A549 treated with Hydrocortisone at 1 μM for 4 hours (cell line): Measurements from ENCODE around the gene DNAAF3. TPM values are rescaled to one million over a fixed set of nuclear protein-coding genes. Genes with fewer than 3 reads are reported as not detected.

Experiments
- total RNA-seq: library from RNA; stranded (reverse); fragments of 200-300 nt; extraction: Qiagen RNA extraction; gene quantifications from 5 replicates; pipeline ENCODE4 v1.2.3, GENCODE V29; 2022

DNAAF3 gene
- 5.2 to 6.4 TPM (median 5.6 TPM) in 5 replicates for total RNA-seq

DNA sequence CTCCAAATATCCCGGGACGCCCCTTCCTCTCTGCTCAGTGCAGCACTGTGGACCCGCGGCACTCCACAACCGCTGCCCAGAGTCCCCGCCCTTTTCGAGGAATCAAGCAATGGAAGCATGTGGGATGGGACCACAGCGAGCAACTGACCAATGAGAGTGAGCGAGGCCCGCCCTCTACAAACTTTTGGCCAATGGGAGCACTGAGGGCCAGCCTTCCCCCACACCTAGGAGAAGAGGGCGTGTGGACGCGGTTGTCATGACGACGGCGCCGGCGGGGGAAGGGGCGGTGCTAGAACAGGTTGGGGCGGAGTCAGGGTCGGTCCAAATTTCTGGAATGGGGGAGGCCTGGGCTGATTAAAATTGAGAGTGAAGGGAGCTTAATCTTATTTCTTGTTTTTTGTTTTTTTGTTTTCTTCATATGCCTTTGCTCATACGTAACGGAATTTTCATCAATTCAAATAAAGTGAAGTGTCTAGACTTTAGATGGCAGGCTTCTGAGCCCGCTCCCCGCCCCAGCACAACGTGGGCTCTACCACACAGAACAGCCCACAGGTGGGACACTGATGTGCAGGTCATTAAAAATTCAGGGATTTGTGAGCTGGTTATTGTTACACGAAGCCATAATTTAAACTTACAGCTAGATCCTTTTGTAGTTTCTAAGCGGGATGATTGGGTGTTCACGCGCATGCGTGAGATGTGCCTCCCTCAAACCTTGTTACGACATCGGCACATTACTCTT, at the start of gene DNAAF3:
Gene DNAAF3 (minus strand): TSS at position 84 of the 739 bp plus-strand sequence. CDS start 200 bp downstream, outside the sequence.

DNA sequence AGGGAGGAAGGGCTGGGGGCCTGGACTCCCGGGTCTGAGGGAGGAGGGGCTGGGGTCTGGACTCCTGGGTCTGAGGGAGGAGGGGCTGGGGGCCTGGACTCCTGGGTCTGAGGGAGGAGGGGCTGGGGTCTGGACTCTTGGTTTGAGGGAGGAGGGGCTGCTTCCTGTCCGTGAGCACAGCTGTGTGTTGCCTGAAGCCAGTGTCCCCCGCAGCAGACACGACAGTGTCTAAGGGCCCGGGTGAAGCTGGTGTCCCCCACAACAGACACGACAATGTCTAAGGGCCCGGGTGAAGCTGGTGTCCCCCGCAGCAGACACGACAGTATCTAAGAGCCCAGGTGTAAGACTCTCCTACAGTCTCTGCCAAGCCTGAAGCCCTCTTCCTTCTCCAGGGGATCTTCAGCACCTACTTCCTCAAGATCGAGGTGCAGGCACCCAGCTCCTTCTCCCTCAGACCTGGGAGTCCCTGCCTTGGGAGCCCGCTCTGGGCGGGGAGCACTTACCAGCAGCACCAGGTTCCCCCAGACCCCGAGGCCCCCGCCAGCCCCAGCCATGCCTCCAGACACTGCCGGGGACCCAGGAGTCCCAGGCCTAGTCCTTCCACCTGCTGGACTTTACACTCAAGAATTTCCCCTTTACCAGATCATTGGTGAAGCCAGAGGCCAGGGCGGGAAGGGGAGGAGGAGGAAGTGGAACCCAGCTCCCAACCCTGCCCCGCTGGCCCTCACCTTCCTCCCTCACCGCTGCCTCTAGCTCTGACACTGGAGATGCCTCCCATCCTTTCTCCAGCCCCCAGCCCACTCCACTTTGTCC, 42.7 kb upstream of the DNAAF3 start, which contains the start of gene PTPRH:
Gene PTPRH (minus strand): TSS at position 622 of the 813 bp plus-strand sequence. CDS start 68 bp downstream, at position 554.

DNA sequence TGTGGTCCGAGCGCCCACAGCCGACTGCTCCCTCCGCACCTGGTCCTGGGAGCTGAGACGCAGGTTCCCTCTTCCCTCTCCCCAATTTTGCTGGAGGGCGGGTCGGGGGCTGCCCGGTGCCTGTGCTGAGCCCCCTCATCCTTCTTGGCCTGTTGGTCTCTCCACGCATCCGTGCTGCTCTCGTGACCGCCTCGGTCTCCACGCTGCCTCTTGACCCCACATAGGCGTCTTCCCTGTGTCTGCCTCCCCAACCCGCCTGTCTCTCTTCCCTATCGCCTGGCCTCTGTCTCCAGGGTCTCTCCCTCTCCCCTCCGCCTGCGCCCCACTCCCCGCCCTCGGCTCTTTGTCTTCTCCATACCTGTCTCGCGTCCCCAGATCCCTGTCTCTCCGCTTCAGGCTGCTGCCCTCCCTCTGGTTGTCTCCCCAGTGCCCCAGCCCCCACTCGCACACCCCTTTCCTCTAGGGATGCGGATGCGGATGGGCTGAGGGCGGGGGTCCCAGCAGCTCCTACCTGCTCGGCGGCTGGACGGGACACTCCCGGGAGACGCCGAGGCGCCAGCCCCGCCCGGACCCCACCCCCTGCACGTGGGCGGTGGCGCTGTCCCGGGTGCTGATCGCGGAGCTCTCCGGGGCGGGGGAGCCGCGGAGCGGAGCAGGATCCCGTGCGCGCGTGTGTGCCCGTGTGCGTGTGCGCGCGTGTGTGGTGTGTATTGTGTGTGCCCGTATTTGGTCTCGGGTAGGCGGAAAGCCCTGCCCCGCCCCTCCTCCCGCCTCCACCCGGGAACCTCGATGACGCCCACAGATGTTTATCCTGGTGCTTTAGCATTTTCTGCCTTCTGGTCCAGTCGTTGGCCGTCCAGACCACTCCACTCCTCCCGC, 13.4 kb upstream of the DNAAF3 start, which contains the start of gene SYT5:
Gene SYT5 (minus strand): TSS at position 684 of the 879 bp plus-strand sequence. CDS start 1,248 bp downstream, outside the sequence.

DNA sequence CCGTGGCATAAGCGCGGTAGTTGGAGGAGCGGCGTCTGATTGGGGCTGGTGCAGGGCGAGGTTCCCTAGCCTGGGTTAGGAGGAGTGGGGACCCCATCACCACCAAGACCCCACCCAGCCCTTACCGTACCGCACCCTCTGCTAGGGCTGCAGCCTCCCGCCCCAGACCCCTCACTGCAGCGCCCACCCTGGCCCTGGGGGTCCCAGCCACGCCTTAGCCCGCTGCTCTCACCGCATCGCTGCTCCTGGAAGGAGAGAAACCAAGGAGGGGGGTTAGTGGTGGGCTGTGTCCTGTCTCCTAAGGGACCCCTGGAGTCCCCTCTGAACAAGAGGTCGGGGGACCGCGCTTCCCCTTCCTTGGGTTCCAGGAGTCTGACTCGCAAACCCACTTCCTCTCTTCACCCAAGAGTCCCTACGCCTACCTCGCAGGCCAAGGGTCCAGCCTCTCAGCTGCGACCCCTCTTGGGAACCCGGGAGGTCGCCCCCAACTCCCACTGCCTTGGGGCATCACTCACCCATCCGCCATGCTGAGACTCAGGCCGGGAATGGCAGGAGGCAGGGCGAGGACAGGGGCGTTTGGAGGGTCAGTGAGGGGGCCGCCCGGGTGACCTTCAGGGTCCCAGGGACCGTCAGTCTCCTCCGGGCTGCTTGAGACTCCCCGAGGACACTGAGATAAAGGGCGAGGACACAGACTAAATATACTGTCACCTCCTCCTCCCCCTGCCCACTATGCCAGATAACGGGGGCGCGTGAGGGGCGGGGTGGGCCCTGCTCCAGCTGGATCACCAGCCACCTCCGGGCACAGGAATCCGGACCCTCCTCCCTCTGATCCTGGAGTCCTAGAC, 9.1 kb downstream of the DNAAF3 start, which contains the start of gene TNNI3:
Gene TNNI3 (minus strand): TSS at position 669 of the 845 bp plus-strand sequence. CDS start 143 bp downstream, at position 526.

DNA sequence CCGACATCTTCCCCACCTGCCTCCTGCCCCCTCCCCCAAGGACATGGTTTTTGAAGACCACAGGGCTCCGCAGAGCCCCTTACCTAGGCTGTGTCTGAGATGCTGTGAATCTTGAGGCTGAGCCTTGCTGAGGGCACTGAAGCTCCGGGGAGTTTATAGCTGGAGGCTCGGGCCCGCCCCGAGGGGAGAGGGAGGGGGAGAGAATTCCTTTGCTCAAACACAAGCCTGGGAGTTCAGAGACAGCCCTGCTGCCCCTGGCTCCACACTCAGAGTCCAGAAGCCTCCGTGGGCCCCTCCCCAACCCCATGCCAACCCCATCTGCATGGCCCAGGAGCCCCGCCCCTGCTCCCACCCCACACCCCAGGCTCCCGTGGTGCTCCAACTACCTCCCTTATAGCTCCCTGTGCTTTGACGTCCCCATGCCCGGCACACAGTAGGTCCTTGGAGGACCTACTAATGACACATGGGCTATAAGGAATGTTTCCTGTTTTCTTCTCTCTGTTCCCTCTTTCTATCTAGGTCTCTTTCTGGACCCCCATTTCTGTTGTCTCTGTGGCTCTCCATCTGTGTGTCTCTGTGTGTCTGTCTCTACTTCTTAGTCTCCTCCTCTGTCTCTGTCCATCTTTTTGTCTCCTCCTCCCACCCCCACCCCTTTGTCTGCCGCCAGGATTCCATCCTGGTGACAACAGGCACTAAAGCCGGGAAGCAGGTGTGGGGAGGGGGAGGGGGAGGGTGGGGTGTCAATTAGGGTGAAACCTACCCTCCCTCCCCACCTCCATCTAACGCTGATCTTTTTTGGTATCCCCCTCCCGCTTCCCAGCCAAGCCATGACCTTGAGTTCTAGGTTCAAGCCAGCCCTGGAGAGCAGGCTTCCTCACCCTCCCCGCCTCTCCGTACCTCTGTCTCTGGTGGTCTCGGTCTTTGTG, 17.1 kb downstream of the DNAAF3 start, which contains the start of gene TNNT1:
Gene TNNT1 (minus strand): TSS at position 129 of the 926 bp plus-strand sequence. CDS start 2,049 bp downstream, outside the sequence.

DNA sequence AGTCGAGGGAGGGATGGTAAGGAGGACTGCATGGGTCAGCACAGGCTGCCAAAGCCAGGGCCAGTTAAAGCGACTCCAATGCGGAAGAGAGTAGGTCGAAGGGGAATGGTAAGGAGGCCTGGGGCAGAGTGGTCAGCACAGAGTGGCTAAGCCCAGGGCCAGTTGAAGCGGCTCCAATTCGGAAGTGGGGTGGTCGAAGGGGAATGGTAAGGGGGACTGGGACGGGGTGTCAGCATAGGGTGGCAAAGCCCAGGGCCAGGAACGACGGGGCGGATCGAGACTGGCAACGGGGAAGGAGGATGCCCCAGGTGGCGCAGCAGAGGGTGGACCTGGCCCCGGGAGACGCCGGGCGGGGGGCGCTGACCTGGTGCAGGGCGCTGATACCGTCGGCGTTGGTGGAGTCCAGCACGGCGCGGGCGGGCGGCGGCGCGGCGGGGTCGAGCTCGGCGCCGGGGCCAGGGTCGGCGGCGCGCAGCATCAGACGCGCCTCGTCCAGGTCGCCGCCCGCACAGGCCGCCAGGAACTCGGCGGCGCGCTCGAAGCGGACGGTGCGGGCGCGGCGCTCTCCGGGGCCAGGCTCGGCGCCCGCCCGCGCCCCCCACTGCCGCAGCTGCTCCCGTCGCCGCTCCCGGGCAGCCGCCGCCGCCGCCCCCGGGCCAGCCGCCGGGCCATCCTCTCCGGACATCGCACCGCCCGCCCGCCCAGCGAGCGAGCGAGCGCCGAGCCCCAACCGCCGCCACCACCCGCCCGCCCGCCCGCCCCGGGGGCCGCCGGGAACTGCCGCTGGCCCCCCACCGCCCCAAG, 49.4 kb downstream of the DNAAF3 start, which contains the start of gene PPP1R12C:
Gene PPP1R12C (minus strand): TSS at position 779 of the 804 bp plus-strand sequence. CDS start 94 bp downstream, at position 685.

Other genes starting within 250 kb of the DNAAF3 start
- gene NLRP7, start 219.1 kb downstream of the DNAAF3 start, total RNA-seq, result 0.05 to 0.08 TPM in 2 of 5 replicates, not detected in the others
- gene NLRP2, start 200.2 kb downstream of the DNAAF3 start, total RNA-seq, result 22.4 to 29.0 TPM (median 25.9 TPM) in 5 replicates
- 0.08 to 0.21 TPM (median 0.16 TPM) in 5 replicates for gene GP6, start 128.3 kb downstream of the DNAAF3 start, total RNA-seq
- gene RDH13, start 103.5 kb downstream of the DNAAF3 start, total RNA-seq, result 19.5 to 20.9 TPM (median 20.3 TPM) in 5 replicates
- gene EPS8L1, start 90.7 kb downstream of the DNAAF3 start, total RNA-seq, result 3.6 to 6.4 TPM (median 5.4 TPM) in 5 replicates
- 65.1 to 85.5 TPM (median 79.5 TPM) in 5 replicates for gene PPP1R12C, start 49.0 kb downstream of the DNAAF3 start, total RNA-seq
- 108 to 144 TPM (median 132 TPM) in 5 replicates for gene TNNT1, start 17.4 kb downstream of the DNAAF3 start, total RNA-seq
- 4.8 to 7.9 TPM (median 7.6 TPM) in 5 replicates for gene TNNI3, start 8.9 kb downstream of the DNAAF3 start, total RNA-seq
- 3.0 to 4.8 TPM (median 4.3 TPM) in 5 replicates for gene SYT5, start 13.7 kb upstream of the DNAAF3 start, total RNA-seq
- gene PTPRH, start 42.9 kb upstream of the DNAAF3 start, total RNA-seq, result 3.1 to 5.8 TPM (median 4.0 TPM) in 5 replicates
- 2.7 to 4.2 TPM (median 3.9 TPM) in 5 replicates for gene TMEM86B, start 62.1 kb upstream of the DNAAF3 start, total RNA-seq
- gene PPP6R1, start 92.4 kb upstream of the DNAAF3 start, total RNA-seq, result 93.5 to 110 TPM (median 107 TPM) in 5 replicates
- 118 to 141 TPM (median 133 TPM) in 5 replicates for gene HSPBP1, start 113.5 kb upstream of the DNAAF3 start, total RNA-seq
- gene BRSK1, start 117.4 kb upstream of the DNAAF3 start, total RNA-seq, result 2.4 to 3.6 TPM (median 3.1 TPM) in 5 replicates
- gene TMEM150B, start 158.7 kb upstream of the DNAAF3 start, total RNA-seq, result 0.20 TPM in 1 of 5 replicates, not detected in the others
- 4.5 to 6.4 TPM (median 5.2 TPM) in 5 replicates for gene KMT5C, start 173.3 kb upstream of the DNAAF3 start, total RNA-seq
- gene COX6B2, start 188.1 kb upstream of the DNAAF3 start, total RNA-seq, result 0.56 to 0.99 TPM (median 0.66 TPM) in 5 replicates
- 0.06 to 0.20 TPM (median 0.10 TPM) in 5 replicates for gene GARIN5B, start 196.6 kb upstream of the DNAAF3 start, total RNA-seq
- gene IL11, start 203.8 kb upstream of the DNAAF3 start, total RNA-seq, result 11.8 to 15.1 TPM (median 12.3 TPM) in 5 replicates
- gene TMEM190, start 210.2 kb upstream of the DNAAF3 start, total RNA-seq, result 1.1 to 2.0 TPM (median 1.4 TPM) in 5 replicates
- 1.4 to 10.5 TPM (median 8.0 TPM) in 5 replicates for gene TMEM238, start 217.7 kb upstream of the DNAAF3 start, total RNA-seq
- gene RPL28, start 219.3 kb upstream of the DNAAF3 start, total RNA-seq, result 2,211 to 2,788 TPM (median 2,598 TPM) in 5 replicates
- 244 to 439 TPM (median 386 TPM) in 5 replicates for gene UBE2S, start 241.2 kb upstream of the DNAAF3 start, total RNA-seq